Astrocyte of the spinal cord (primary cell): ENCODE results near the gene CDKN2B-AS1.
A peak's percentile ranks its signal among the peaks of the same experiment; 100 is the strongest.

Source experiments
- DNase-seq: peaks from one replicate; pipeline ENCODE4 v3.0.0; 2011; ENCODE audit warnings: low read depth, low spot score
- H3K4me3 ChIP-seq: 2 replicates; pipeline ENCODE4 v1.5.1; 2011; ENCODE audit warnings: low read depth, mild to moderate bottlenecking, low read length, moderate library complexity
- in situ Hi-C: cut with HindIII; loops from 2 replicates; pipeline ENCODE4 v1.10.0; 2017; ENCODE audit warnings: low sequenced_read_pairs
- TF ChIP-seq, protein P1 (sequence below): IDR thresholded peaks from 2 replicates; pipeline ENCODE4 v1.5.1; 2012; ENCODE audit warnings: low read depth, mild to moderate bottlenecking, low read length, inconsistent platforms

Gene CDKN2B-AS1

DNA sequence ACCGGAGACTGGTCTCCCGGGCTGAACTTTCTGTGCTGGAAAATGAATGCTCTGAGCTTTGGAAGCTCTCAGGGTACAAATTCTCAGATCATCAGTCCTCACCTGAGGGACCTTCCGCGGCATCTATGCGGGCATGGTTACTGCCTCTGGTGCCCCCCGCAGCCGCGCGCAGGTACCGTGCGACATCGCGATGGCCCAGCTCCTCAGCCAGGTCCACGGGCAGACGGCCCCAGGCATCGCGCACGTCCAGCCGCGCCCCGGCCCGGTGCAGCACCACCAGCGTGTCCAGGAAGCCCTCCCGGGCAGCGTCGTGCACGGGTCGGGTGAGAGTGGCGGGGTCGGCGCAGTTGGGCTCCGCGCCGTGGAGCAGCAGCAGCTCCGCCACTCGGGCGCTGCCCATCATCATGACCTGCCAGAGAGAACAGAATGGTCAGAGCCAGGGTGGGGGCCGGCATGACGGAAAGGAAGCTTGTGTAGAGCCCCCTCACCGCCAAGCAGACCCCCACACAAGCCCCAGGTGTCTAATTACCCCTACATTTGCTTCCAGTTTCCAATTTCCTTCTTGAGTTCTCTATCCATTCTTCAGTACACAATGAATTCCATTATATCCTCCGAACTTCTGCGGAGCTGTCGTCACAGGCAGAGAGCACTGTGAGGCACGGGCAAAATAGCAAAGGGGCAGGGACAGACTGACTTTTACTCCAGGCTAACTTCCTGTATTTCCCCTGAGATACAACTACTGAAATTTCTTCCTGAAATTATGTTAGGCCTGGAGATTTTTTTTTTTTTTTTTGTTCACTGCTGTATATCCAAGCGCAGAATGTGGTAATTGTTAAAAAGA is 23.6 kb upstream of the CDKN2B-AS1 start:
- DNase-seq = peak; percentile 38
- TF ChIP-seq, protein P1, sequence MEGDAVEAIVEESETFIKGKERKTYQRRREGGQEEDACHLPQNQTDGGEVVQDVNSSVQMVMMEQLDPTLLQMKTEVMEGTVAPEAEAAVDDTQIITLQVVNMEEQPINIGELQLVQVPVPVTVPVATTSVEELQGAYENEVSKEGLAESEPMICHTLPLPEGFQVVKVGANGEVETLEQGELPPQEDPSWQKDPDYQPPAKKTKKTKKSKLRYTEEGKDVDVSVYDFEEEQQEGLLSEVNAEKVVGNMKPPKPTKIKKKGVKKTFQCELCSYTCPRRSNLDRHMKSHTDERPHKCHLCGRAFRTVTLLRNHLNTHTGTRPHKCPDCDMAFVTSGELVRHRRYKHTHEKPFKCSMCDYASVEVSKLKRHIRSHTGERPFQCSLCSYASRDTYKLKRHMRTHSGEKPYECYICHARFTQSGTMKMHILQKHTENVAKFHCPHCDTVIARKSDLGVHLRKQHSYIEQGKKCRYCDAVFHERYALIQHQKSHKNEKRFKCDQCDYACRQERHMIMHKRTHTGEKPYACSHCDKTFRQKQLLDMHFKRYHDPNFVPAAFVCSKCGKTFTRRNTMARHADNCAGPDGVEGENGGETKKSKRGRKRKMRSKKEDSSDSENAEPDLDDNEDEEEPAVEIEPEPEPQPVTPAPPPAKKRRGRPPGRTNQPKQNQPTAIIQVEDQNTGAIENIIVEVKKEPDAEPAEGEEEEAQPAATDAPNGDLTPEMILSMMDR = no peak
- in situ Hi-C loops = no loop called here
- H3K4me3 ChIP-seq = no peak overlapping the region

DNA sequence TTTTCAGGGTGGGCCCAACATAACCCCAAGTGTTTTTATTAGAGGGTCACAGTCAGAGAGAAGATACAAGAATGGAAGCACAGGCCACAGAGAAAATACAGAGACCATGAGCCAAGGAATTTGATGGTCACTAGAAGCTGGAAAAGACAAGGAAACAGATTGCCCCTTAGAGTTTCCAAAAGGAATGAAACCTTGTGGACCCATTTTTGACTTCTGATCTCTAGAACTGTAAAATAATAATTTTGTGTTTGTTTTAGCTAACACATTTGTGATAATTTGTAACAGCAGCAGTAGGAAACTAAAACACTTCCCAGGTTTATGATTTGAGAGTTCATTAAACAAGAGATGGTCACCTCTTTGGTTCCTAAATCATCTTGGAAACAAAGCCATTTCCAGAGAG is 22.2 kb upstream of the CDKN2B-AS1 start:
- H3K4me3 ChIP-seq = no peak overlapping the region
- DNase-seq = no peak
- TF ChIP-seq, protein P1 = no peak
- in situ Hi-C loops = no loop called here

DNA sequence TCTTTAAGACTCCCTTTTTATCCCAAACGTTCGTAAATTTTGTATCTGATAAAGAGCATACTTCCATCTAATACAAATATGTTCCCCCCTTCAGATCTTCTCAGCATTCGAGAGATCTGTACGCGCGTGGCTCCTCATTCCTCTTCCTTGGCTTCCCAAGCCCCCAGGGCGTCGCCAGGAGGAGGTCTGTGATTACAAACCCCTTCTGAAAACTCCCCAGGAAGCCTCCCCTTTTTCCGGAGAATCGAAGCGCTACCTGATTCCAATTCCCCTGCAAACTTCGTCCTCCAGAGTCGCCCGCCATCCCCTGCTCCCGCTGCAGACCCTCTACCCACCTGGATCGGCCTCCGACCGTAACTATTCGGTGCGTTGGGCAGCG is 20.3 kb upstream of the CDKN2B-AS1 start:
- H3K4me3 ChIP-seq = peak overlapping the region; percentile 57
- DNase-seq = peak; percentile 27
- in situ Hi-C loops = no loop called here
- TF ChIP-seq, protein P1 = no peak

DNA sequence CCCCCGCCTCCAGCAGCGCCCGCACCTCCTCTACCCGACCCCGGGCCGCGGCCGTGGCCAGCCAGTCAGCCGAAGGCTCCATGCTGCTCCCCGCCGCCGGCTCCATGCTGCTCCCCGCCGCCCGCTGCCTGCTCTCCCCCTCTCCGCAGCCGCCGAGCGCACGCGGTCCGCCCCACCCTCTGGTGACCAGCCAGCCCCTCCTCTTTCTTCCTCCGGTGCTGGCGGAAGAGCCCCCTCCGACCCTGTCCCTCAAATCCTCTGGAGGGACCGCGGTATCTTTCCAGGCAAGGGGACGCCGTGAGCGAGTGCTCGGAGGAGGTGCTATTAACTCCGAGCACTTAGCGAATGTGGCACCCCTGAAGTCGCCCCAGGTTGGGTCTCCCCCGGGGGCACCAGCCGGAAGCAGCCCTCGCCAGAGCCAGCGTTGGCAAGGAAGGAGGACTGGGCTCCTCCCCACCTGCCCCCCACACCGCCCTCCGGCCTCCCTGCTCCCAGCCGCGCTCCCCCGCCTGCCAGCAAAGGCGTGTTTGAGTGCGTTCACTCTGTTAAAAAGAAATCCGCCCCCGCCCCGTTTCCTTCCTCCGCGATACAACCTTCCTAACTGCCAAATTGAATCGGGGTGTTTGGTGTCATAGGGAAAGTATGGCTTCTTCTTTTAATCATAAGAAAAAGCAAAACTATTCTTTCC is 19.7 kb upstream of the CDKN2B-AS1 start:
- in situ Hi-C loops = no loop called here
- TF ChIP-seq, protein P1 = no peak
- H3K4me3 ChIP-seq = peak overlapping the region; percentile 57
- DNase-seq = peak; percentile 76

DNA sequence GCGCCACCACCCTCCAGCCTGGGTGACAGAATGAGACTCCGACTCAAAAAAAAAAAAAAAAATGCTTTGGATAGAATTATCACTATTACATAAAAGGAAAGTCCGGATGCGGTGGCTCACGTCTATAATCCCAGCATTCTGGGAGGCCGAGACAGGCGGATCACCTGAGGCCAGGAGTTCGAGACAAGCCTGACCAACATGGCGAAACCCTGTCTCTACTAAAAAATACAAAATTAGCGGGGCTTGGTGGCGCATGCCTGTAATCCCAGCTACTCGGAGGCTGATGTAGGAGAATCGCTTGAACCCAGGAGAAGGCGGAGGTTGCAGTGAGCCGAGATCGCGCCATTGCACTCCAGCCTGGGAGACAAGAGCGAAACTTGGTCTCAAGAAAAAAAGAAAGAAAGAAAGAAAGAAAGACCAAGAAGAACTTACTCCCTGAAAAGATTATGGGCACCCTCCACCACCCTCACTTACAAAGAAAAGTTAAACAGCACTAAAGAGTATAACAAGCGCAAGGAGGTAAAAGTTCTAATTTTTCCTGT is 18.2 kb upstream of the CDKN2B-AS1 start:
- H3K4me3 ChIP-seq = no peak overlapping the region
- DNase-seq = no peak
- TF ChIP-seq, protein P1 = no peak
- in situ Hi-C loops = no loop called here

DNA sequence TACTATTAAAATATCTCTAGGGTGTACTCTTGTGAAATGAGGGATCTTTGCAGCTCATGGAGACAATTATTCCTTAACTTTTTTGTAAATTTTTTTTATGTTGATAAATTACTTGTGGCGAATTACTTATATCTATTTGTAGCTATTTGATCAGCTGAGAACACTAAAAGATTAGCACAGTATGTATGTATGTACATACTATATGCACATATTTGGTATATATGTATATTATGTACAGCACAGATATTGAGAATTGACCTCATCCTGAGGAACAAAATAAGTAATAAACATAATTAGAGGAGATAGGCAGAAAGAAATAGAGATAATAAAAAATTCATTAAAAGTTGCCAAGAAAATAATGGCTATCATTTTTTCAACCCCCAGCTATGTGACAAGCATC is 12.2 kb upstream of the CDKN2B-AS1 start:
- no peak for DNase-seq
- no peak overlapping the region for H3K4me3 ChIP-seq
- TF ChIP-seq, protein P1 = no peak
- in situ Hi-C loops = no loop called here
